Panc1 (cell line): ENCODE data around the gene SUSD6. TPM values are rescaled to one million over a fixed set of nuclear protein-coding genes. Genes with fewer than 3 reads are reported as not detected.

ENCODE experiments used
- ATAC-seq: fragments of 200-7000 bp; cut with Tn5 transposase; 2 replicates; pipeline ENCODE4 v1.9.1; 2020; ENCODE audit warnings: mild to moderate bottlenecking, moderate library complexity
- BruUV-seq: library from RNA; stranded (reverse); fragments of 400-500 nt; replicated peaks from 2 replicates; lab custom pipeline; 2021; lab: Mats Ljungman, UMichigan
- CTCF ChIA-PET: fragments of 300-600 bp; sonication (Branson Sonifier 250); formaldehyde crosslinking; loops from one replicate; lab custom pipeline; 2022; ENCODE audit warnings: antibody characterized with exemption; lab: Charles Lee
- POLR2A ChIA-PET: fragments of 300-600 bp; sonication (Branson Sonifier 250); formaldehyde crosslinking; loops from one replicate; lab custom pipeline; 2022; ENCODE audit warnings: antibody characterized with exemption; lab: Charles Lee
- DNase-seq: peaks from one replicate; pipeline ENCODE4 v3.0.0-alpha.2; 2010; ENCODE audit warnings: low read depth, low spot score
- H3K27ac ChIP-seq: 2 replicates; pipeline ENCODE4 v1.5.1; 2011; ENCODE audit warnings: mild to moderate bottlenecking, low read length, inconsistent platforms
- H3K27me3 ChIP-seq: fragments of 200-500 bp; sonication (Bioruptor generic); 2 replicates; pipeline ENCODE4 v1.6.0; 2014; ENCODE audit warnings: low read length, inconsistent platforms; ENCODE audit not compliant: control insufficient read depth, insufficient read depth
- H3K36me3 ChIP-seq: fragments of 200-500 bp; sonication (Bioruptor generic); 2 replicates; pipeline ENCODE4 v1.5.1; 2014; ENCODE audit warnings: inconsistent platforms, mild to moderate bottlenecking, low read length, moderate library complexity; ENCODE audit not compliant: control insufficient read depth, insufficient read depth
- H3K4me1 ChIP-seq: 2 replicates; pipeline ENCODE4 v1.5.1; 2011; ENCODE audit warnings: inconsistent platforms, mild to moderate bottlenecking, low read length, moderate library complexity; ENCODE audit not compliant: control insufficient read depth, insufficient read depth
- H3K4me3 ChIP-seq, 2 experiments: 2 replicates each; pipeline ENCODE4 v1.5.1; 2011 to 2012; ENCODE audit warnings: low read depth in 2 of 2, low read length in 2 of 2, mild to moderate bottlenecking in 2 of 2, inconsistent platforms in 1 of 2, moderate library complexity in 1 of 2
- H3K9me3 ChIP-seq: fragments of 200-500 bp; sonication (Bioruptor generic); 2 replicates; pipeline ENCODE4 v1.5.1; 2014; ENCODE audit warnings: low read depth, mild to moderate bottlenecking, inconsistent platforms, low read length, moderate library complexity; ENCODE audit not compliant: control insufficient read depth, insufficient read depth
- POLR2AphosphoS5 ChIP-seq: IDR thresholded peaks from 2 replicates; pipeline ENCODE4 v1.6.1; 2012; ENCODE audit warnings: mild to moderate bottlenecking, low read depth, low read length, moderate library complexity
- SIN3A ChIP-seq: IDR thresholded peaks from 2 replicates; pipeline ENCODE4 v1.6.1; 2012; ENCODE audit warnings: low read depth, mild to moderate bottlenecking, low read length, moderate library complexity, borderline replicate concordance; ENCODE audit not compliant: insufficient read depth
- TCF7L2 ChIP-seq: IDR thresholded peaks from 2 replicates; pipeline ENCODE4 v1.6.1; 2011; ENCODE audit warnings: mild to moderate bottlenecking, low read depth, low read length, inconsistent platforms
- in situ Hi-C: cut with HindIII; loops from 2 replicates; pipeline ENCODE4 v1.10.0; 2016; ENCODE audit warnings: low sequenced_read_pairs, low pct_unique_long_range_greater_than_20kb
- intact Hi-C: fragments of 100-400 bp; cut with micrococcal nuclease; formaldehyde crosslinking; loops from one replicate; pipeline ENCODE4 v1.10.0; 2022; ENCODE audit not compliant: unreplicated experiment
- total RNA-seq: library from RNA; stranded (reverse); gene quantifications from one replicate; pipeline ENCODE4 v1.2.1, GENCODE V29; 2021; ENCODE audit not compliant: unreplicated experiment
- TF ChIP-seq, protein P1 (sequence below), 2 experiments: IDR thresholded peaks; 2 replicates each; pipeline ENCODE4 v1.6.1; 2011 to 2012; ENCODE audit warnings: low read depth in 2 of 2, control low read depth in 1 of 2, low read length in 1 of 2, mild to moderate bottlenecking in 1 of 2, moderate library complexity in 1 of 2; ENCODE audit not compliant: insufficient read depth in 1 of 2
- TF ChIP-seq, protein P2 (sequence below): fragments of 450-650 bp; IDR thresholded peaks from 2 replicates; pipeline ENCODE4 v1.5.1; 2017; ENCODE audit warnings: mild to moderate bottlenecking

SUSD6 gene
- total RNA-seq, 1 experiment from 2014 or later: 10.9 TPM

DNA sequence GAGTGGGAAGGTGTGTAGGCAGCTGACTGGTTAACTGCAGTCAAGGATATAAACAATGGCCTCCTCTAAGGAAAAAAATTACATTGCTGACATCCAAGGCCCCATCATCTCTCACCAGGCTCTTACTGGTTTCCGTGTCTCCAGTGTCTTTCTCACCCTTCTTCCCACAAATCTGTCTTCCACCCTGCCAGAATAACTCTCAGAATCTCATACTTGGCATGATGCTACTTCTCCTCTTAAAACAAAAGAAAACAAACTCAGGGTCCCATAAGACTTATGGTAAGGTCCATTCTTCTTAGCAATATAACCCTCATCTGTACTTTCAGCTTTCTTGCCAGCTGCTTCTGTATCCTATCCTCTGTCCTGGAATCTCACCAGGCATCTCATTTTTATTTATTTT is 68.9 kb downstream of the SUSD6 start:
- H3K27me3 ChIP-seq: no peaks in the 10 kb centered on the region
- no peaks in the 10 kb centered on the region for H3K9me3 ChIP-seq
- no peaks in the 10 kb centered on the region for H3K36me3 ChIP-seq
- H3K4me3 ChIP-seq: no peak overlapping the region
- DNase-seq (no peak), ATAC-seq (no peak)
- H3K27ac ChIP-seq: no peak overlapping the region
- H3K4me1 ChIP-seq: peaks cover 2% of the 10 kb centered on the region; the same call in 1 of the 2 replicates
- CTCF ChIA-PET: no interaction called here
- POLR2A ChIA-PET: no interaction called here
- BruUV-seq: no TSS peak
- TF ChIP-seq POLR2AphosphoS5 (no peak), SIN3A (no peak), TCF7L2 (no peak)
- intact Hi-C loops (no loop called here), in situ Hi-C loops (no loop called here)

DNA sequence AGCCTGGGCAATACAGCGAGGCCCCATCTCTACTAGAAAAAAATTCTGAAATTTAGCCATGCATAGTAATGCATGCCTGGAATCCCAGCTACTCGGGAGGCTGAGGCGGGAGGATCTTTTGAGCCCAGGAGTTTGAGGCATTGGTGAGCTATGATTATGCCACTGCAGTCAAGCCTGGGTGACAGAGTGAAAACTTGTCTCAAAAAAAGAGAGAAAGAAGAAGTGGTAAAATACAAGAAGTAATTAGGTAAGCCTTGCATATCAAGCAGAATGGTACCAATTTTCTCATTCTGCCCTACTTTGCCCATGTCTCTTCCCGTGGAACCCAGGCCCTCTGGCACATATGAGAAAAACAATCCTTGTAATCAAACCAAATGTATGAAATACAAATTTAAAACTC is 70.7 kb downstream of the SUSD6 start:
- DNase-seq: no peak
- no peak overlapping the region for H3K27ac ChIP-seq
- peaks cover 7% of the 10 kb centered on the region; the same call in 1 of the 2 replicates for H3K4me1 ChIP-seq
- POLR2A ChIA-PET: no interaction called here
- H3K27me3 ChIP-seq: no peaks in the 10 kb centered on the region
- in situ Hi-C loops (no loop called here), intact Hi-C loops (no loop called here)
- no peak overlapping the region for H3K4me3 ChIP-seq
- H3K9me3 ChIP-seq: no peaks in the 10 kb centered on the region
- no peak for ATAC-seq
- H3K36me3 ChIP-seq: no peaks in the 10 kb centered on the region
- BruUV-seq: no TSS peak
- TF ChIP-seq POLR2AphosphoS5 (no peak), TCF7L2 (no peak), SIN3A (no peak)
- TF ChIP-seq, protein P1, sequence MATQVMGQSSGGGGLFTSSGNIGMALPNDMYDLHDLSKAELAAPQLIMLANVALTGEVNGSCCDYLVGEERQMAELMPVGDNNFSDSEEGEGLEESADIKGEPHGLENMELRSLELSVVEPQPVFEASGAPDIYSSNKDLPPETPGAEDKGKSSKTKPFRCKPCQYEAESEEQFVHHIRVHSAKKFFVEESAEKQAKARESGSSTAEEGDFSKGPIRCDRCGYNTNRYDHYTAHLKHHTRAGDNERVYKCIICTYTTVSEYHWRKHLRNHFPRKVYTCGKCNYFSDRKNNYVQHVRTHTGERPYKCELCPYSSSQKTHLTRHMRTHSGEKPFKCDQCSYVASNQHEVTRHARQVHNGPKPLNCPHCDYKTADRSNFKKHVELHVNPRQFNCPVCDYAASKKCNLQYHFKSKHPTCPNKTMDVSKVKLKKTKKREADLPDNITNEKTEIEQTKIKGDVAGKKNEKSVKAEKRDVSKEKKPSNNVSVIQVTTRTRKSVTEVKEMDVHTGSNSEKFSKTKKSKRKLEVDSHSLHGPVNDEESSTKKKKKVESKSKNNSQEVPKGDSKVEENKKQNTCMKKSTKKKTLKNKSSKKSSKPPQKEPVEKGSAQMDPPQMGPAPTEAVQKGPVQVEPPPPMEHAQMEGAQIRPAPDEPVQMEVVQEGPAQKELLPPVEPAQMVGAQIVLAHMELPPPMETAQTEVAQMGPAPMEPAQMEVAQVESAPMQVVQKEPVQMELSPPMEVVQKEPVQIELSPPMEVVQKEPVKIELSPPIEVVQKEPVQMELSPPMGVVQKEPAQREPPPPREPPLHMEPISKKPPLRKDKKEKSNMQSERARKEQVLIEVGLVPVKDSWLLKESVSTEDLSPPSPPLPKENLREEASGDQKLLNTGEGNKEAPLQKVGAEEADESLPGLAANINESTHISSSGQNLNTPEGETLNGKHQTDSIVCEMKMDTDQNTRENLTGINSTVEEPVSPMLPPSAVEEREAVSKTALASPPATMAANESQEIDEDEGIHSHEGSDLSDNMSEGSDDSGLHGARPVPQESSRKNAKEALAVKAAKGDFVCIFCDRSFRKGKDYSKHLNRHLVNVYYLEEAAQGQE (IDR thresholded peaks at IDR 0.05; ENCODE audit: insufficient read depth in 1 of 2, low read depth in 2 of 2, low read length in 1 of 2): no peak
- TF ChIP-seq, protein P2, sequence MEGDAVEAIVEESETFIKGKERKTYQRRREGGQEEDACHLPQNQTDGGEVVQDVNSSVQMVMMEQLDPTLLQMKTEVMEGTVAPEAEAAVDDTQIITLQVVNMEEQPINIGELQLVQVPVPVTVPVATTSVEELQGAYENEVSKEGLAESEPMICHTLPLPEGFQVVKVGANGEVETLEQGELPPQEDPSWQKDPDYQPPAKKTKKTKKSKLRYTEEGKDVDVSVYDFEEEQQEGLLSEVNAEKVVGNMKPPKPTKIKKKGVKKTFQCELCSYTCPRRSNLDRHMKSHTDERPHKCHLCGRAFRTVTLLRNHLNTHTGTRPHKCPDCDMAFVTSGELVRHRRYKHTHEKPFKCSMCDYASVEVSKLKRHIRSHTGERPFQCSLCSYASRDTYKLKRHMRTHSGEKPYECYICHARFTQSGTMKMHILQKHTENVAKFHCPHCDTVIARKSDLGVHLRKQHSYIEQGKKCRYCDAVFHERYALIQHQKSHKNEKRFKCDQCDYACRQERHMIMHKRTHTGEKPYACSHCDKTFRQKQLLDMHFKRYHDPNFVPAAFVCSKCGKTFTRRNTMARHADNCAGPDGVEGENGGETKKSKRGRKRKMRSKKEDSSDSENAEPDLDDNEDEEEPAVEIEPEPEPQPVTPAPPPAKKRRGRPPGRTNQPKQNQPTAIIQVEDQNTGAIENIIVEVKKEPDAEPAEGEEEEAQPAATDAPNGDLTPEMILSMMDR: no peak
- CTCF ChIA-PET: no interaction called here

DNA sequence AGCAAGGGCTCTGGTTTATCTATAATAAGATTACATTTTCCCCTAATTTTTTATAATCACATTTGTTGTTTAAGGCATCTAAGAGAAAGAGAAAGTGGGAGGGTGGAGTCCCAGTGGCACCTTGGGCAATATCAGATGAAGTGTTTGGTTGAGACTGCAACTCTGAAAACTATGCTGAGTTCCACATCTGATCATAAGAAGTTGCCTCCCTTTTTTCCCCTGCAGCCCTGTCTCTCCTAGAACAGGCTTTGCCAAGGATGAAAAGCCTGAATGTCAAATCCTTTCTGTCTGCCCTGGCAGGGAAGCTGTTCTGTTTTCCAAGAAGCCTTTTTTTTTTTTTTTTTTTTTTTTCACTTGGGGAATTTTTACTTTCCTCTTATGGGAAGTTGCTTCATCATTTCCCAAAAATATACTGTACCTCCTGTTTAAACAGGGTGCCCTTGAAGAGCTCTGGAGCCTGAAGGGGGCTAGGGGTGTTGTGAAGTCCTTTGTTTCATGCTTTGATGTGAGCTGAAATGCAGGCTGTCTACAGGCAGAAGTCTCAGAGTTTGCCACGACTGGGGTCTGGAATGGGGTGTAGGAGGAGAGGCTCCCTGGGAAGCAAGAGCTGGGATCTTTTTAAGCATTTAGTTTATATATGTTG is 71.3 kb downstream of the SUSD6 start:
- in situ Hi-C loops (no loop called here), intact Hi-C loops (no loop called here)
- TF ChIP-seq, protein P1 (IDR thresholded peaks at IDR 0.05; ENCODE audit: insufficient read depth in 1 of 2, low read depth in 2 of 2, low read length in 1 of 2): no peak
- TF ChIP-seq POLR2AphosphoS5: no peak
- TF ChIP-seq TCF7L2: no peak
- TF ChIP-seq, protein P2: no peak
- TF ChIP-seq SIN3A: no peak
- Histone ChIP-seq H3K27ac (no peak overlapping the region), H3K4me3 (no peak overlapping the region), H3K36me3 (no peaks in the 10 kb centered on the region), H3K4me1 (peaks cover 7% of the 10 kb centered on the region; the same call in 1 of the 2 replicates), H3K9me3 (no peaks in the 10 kb centered on the region), H3K27me3 (no peaks in the 10 kb centered on the region)
- no TSS peak for BruUV-seq
- POLR2A ChIA-PET: no interaction called here
- CTCF ChIA-PET: no interaction called here
- no peak for ATAC-seq
- no peak for DNase-seq
